Thoracic aorta (tissue), 2 donors: ENCODE measurements around the gene TBKBP1. TPM values are rescaled to one million over a fixed set of nuclear protein-coding genes. Genes with fewer than 3 reads are reported as not detected.

Source experiments
- ATAC-seq: fragments of 150-250 bp; one replicate; pipeline ENCODE4 v1.8.0; 2017; ENCODE audit warnings: low read depth; ENCODE audit not compliant: insufficient number of reproducible peaks, low FRiP score
- DNase-seq: peaks from one replicate; pipeline ENCODE4 v3.0.0-alpha.2; 2020; ENCODE audit warnings: low spot score
- H3K27ac ChIP-seq, 2 donors: fragments of 200-600 bp; sonication (generic); 1 replicate in 1 of 2; 2 replicates in 1 of 2; pipeline ENCODE4 v1.5.1; 2016; ENCODE audit warnings: mild to moderate bottlenecking in 2 of 2, moderate library complexity in 2 of 2
- H3K27me3 ChIP-seq: fragments of 200-600 bp; sonication (generic); replicated peaks from 2 replicates; pipeline ENCODE4 v1.6.0; 2016; ENCODE audit warnings: mild to moderate bottlenecking; ENCODE audit not compliant: insufficient read depth
- H3K36me3 ChIP-seq: fragments of 200-600 bp; sonication (generic); one replicate; pipeline ENCODE4 v1.5.1; 2016
- H3K4me1 ChIP-seq, 2 donors: fragments of 200-600 bp; sonication (generic); 1 replicate in 1 of 2; 2 replicates in 1 of 2; pipeline versions ENCODE4 v1.5.1 to v1.6.0; 2016; ENCODE audit warnings: low read depth in 2 of 2, mild to moderate bottlenecking in 1 of 2; ENCODE audit not compliant: control insufficient read depth in 1 of 2
- H3K4me3 ChIP-seq: fragments of 200-600 bp; sonication (generic); 2 replicates; pipeline ENCODE4 v1.5.1; 2016; ENCODE audit warnings: mild to moderate bottlenecking
- H3K9me3 ChIP-seq: fragments of 200-600 bp; sonication (generic); 2 replicates; pipeline ENCODE4 v1.5.1; 2016
- CTCF ChIP-seq: fragments of 200-600 bp; sonication (generic); IDR thresholded peaks from one replicate; pipeline ENCODE4 v1.5.1; 2019; ENCODE audit warnings: antibody characterized with exemption
- total RNA-seq, 2 donors: library from RNA; depleted of rRNA; stranded (reverse); fragments of >200 nt; gene quantifications; one replicate each; pipeline versions ENCODE4 v1.1.0 to v1.2.3, GENCODE V29; 2016

The TBKBP1 gene
- total RNA-seq, 2 donors from 2014 or later = 8.8 to 19.1 TPM

- H3K9me3 ChIP-seq = no peaks in the 10 kb centered on the region
- ATAC-seq = no peak
- H3K27me3 ChIP-seq = no peaks in the 10 kb centered on the region
- no peaks in the 10 kb centered on the region for H3K36me3 ChIP-seq
- no peak for TF ChIP-seq CTCF
- no peak for DNase-seq
- no peak overlapping the region for H3K4me3 ChIP-seq
- H3K4me1 ChIP-seq = no peaks in the 10 kb centered on the region
- no peak overlapping the region for H3K27ac ChIP-seq
Observed at GRCh38 chr17:47741109-47741792, 47.3 kb downstream of the TBKBP1 start.

- DNase-seq (no peak), ATAC-seq (no peak)
- Histone ChIP-seq H3K27ac (no peak overlapping the region), H3K27me3 (no peaks in the 10 kb centered on the region), H3K9me3 (no peaks in the 10 kb centered on the region), H3K4me3 (no peak overlapping the region), H3K36me3 (no peaks in the 10 kb centered on the region), H3K4me1 (no peaks in the 10 kb centered on the region)
- TF ChIP-seq CTCF = no peak
Observed at GRCh38 chr17:47741793-47742145, 47.8 kb downstream of the TBKBP1 start.

GRCh38 chr17:47742319-47743181 is 48.6 kb downstream of the TBKBP1 start:
- no peaks in the 10 kb centered on the region for H3K4me1 ChIP-seq
- DNase-seq (no peak), ATAC-seq (no peak)
- no peak overlapping the region for H3K27ac ChIP-seq
- H3K27me3 ChIP-seq = no peaks in the 10 kb centered on the region
- no peaks in the 10 kb centered on the region for H3K9me3 ChIP-seq
- H3K4me3 ChIP-seq = no peak overlapping the region
- no peak for TF ChIP-seq CTCF
- no peaks in the 10 kb centered on the region for H3K36me3 ChIP-seq

- ATAC-seq (no peak), DNase-seq (no peak)
- Histone ChIP-seq H3K36me3 (no peaks in the 10 kb centered on the region), H3K27me3 (no peaks in the 10 kb centered on the region), H3K4me1 (no peaks in the 10 kb centered on the region), H3K4me3 (no peak overlapping the region), H3K27ac (no peak overlapping the region), H3K9me3 (no peaks in the 10 kb centered on the region)
- TF ChIP-seq CTCF = no peak
Observed at GRCh38 chr17:47744168-47745036, 50.4 kb downstream of the TBKBP1 start.

- ATAC-seq = no peak
- H3K36me3 ChIP-seq = no peaks in the 10 kb centered on the region
- H3K27me3 ChIP-seq = no peaks in the 10 kb centered on the region
- H3K4me3 ChIP-seq = no peak overlapping the region
- H3K9me3 ChIP-seq = no peaks in the 10 kb centered on the region
- H3K27ac ChIP-seq = no peak overlapping the region
- no peaks in the 10 kb centered on the region for H3K4me1 ChIP-seq
- no peak for DNase-seq
- TF ChIP-seq CTCF = no peak
Observed at GRCh38 chr17:47745037-47745380, 51.0 kb downstream of the TBKBP1 start.
